NCI-H1092 treated with DMSO at 0.1 percent for 48 hours (cell line): Measurements from ENCODE around the gene METRNL.
"Not testable (repeated sequence)": the region's sequence is repeated elsewhere in the genome, so short reads cannot be mapped to it uniquely, and the experiment has no call there.

ENCODE experiments used
- DNase-seq: peaks from one replicate; lab custom pipeline; 2025; lab: John Stamatoyannopoulos, UW

METRNL gene

DNA sequence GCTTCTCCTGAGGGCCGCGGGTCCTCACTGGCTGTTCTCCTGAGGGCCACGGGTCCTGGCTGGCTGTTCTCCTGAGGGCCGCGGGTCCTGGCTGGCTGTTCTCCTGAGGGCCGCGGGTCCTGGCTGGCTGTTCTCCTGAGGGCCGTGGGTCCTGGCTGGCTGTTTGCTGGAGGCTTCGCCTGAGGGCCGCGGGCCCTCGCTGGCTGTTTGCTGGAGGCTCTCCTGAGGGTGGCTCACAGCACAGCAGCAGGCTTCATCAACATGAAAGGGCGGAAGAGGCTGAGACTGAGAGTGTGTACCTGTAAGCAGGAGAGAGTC, 60.8 kb downstream of the METRNL start:
- not testable (repeated sequence) for DNase-seq

GRCh38 chr17:83142619-83143018, 63.2 kb downstream of the METRNL start:
- no peak for DNase-seq

DNA sequence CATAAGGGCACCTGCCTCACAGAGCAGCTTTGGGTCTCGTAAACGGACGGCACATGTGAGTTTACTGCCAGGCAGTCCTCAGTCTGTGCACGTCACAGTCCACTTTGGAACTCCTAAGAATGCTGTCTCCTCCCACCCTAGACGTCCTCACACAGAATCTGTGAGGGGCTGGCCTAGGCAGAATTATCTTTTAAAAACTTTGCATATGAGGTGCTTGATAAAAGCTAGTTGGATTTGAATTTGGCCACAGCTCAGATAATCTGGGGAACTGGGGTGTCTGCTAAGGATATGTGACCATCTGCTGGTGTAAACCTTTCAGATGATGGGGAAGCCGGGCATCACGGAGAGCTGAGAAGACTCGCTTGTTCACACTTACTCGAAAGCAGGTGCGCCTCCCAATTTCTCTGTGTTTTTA, 64.4 kb downstream of the METRNL start:
- DNase-seq, result no peak
